Dedifferentiated amniotic fluid mesenchymal stem cell (primary cell): Measurements from ENCODE around the gene KRTAP16-1.
"Not testable (repeated sequence)": the region's sequence is repeated elsewhere in the genome, so short reads cannot be mapped to it uniquely, and the experiment has no call there.

Source experiments
- DNase-seq: peaks from one replicate; pipeline ENCODE4 v3.0.0-alpha.2; 2016; ENCODE audit errors: extremely low spot score

The KRTAP16-1 gene

GRCh38 chr17:41301916-41302901, 6.9 kb downstream of the KRTAP16-1 start, which contains the start of gene KRTAP29-1:
Gene KRTAP29-1, minus strand, starts transcription at chr17:41302851. Its CDS starts 0 bp downstream, at chr17:41302851.
- no peak for DNase-seq

GRCh38 chr17:41301204-41301790, 7.8 kb downstream of the KRTAP16-1 start:
- no peak for DNase-seq

GRCh38 chr17:41298458-41299135, 10.5 kb downstream of the KRTAP16-1 start:
- no peak for DNase-seq

GRCh38 chr17:41296846-41297245, 12.3 kb downstream of the KRTAP16-1 start:
- no peak for DNase-seq

GRCh38 chr17:41294016-41294415, 15.1 kb downstream of the KRTAP16-1 start:
- no peak for DNase-seq

- no peak for DNase-seq
These were observed 22.1 kb downstream of the KRTAP16-1 start for GRCh38 chr17:41287050-41287449.

- DNase-seq, result no peak
These were observed 24.6 kb downstream of the KRTAP16-1 start for GRCh38 chr17:41284546-41284945.

- DNase-seq, result no peak
These were observed 25.1 kb downstream of the KRTAP16-1 start for GRCh38 chr17:41284043-41284442.

- no peak for DNase-seq
These were observed 30.7 kb downstream of the KRTAP16-1 start for GRCh38 chr17:41278176-41278955.

- DNase-seq, result not testable (repeated sequence)
These were observed 33.4 kb downstream of the KRTAP16-1 start, which contains the start of gene KRTAP9-7 for GRCh38 chr17:41275648-41276190. Gene KRTAP9-7, plus strand, starts transcription at chr17:41275698. Its CDS starts 0 bp downstream, at chr17:41275698.

GRCh38 chr17:41271858-41272257, 37.3 kb downstream of the KRTAP16-1 start:
- DNase-seq, result no peak

GRCh38 chr17:41271323-41271722, 37.8 kb downstream of the KRTAP16-1 start:
- DNase-seq, result not testable (repeated sequence)

- DNase-seq, result no peak
These were observed 41.4 kb downstream of the KRTAP16-1 start for GRCh38 chr17:41267711-41268110.

GRCh38 chr17:41265078-41265477, 44.0 kb downstream of the KRTAP16-1 start, which contains the start of gene KRTAP9-6:
Gene KRTAP9-6, plus strand, starts transcription at chr17:41265378. Its CDS starts 0 bp downstream, at chr17:41265378.
- no peak for DNase-seq

- no peak for DNase-seq
These were observed 44.5 kb downstream of the KRTAP16-1 start for GRCh38 chr17:41264599-41264998.

GRCh38 chr17:41263212-41263611, 45.9 kb downstream of the KRTAP16-1 start:
- DNase-seq, result no peak

- no peak for DNase-seq
These were observed 50.7 kb downstream of the KRTAP16-1 start for GRCh38 chr17:41258406-41258805.
